Epithelial cell of esophagus (primary cell): ENCODE measurements around the gene PILRB.
A peak's percentile ranks its signal among the peaks of the same experiment; 100 is the strongest.

Experiments
- DNase-seq: peaks from one replicate; pipeline ENCODE4 v3.0.0; 2010; ENCODE audit warnings: low read depth
- H3K4me3 ChIP-seq: 2 replicates; pipeline ENCODE4 v1.5.1; 2011; ENCODE audit warnings: mild to moderate bottlenecking, low read length, control low read depth
- TF ChIP-seq, protein P1 (sequence below): IDR thresholded peaks from 2 replicates; pipeline ENCODE4 v1.5.1; 2011; ENCODE audit warnings: low read depth, mild to moderate bottlenecking, low read length, control low read depth, inconsistent platforms; ENCODE audit not compliant: insufficient read depth; ENCODE audit errors: missing control alignments

Gene PILRB

DNA sequence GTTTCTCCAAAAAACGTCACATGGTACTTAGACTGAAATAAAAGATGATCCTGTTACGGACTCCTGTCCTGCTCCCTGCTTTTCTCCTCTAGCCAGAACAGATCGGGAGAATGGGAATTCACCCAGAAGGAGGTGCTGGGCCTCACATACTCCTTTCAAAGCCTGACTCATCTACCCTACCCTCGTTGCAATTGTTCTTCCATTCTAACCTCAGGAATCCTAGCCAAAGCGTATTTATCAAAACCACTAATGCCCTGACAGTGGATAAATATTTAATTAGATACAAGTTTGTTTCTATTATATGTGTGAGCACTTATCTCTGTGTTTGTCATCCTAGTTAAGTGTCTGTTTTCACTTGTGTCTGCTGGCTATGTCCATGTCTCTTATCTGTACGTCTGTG lies 48.9 kb downstream of the PILRB start:
- TF ChIP-seq, protein P1, sequence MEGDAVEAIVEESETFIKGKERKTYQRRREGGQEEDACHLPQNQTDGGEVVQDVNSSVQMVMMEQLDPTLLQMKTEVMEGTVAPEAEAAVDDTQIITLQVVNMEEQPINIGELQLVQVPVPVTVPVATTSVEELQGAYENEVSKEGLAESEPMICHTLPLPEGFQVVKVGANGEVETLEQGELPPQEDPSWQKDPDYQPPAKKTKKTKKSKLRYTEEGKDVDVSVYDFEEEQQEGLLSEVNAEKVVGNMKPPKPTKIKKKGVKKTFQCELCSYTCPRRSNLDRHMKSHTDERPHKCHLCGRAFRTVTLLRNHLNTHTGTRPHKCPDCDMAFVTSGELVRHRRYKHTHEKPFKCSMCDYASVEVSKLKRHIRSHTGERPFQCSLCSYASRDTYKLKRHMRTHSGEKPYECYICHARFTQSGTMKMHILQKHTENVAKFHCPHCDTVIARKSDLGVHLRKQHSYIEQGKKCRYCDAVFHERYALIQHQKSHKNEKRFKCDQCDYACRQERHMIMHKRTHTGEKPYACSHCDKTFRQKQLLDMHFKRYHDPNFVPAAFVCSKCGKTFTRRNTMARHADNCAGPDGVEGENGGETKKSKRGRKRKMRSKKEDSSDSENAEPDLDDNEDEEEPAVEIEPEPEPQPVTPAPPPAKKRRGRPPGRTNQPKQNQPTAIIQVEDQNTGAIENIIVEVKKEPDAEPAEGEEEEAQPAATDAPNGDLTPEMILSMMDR, result peak; percentile 16
- no peak overlapping the region for H3K4me3 ChIP-seq
- DNase-seq, result peak; percentile 52

DNA sequence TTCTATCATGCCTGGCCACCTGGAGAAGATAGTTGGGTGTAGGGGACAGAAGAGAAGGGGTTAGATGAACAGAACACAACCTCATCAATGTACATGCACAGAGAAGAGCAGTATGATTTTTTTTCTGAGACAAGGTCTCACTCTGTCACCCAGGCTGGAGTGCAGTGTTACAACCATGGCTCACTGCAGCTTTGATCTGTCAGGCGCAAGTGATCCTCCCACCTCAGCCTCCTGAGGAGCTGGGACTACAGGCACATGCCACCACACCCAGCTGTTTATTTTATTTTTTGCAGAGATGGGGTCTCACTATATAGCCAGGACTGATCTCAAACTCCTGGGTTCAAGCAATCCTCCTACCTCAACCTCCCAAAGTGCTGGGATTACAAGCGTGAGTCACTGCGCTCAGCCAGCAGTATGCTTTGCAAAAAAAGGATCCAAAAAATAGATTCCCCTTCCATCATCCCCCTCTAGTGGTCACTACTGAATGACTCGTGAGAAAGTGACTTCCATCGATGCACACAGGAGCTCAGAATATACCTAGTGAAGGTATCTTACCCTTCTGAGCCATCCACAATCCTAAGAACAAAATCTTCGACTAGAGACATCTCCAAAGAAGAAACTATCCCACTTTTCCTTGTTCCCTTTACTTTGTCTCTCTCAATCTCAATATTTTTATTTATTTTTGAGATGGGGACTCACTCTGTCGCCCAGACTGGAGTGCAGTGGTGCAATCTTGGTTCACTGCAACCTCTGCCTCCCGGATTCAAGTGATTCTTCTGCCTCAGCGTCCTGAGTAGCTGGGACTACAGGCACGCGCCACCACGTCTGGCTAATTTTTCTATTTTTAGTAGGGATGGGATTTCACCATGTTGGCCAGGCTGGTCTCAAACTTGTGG lies 49.6 kb downstream of the PILRB start:
- TF ChIP-seq, protein P1, result peak; percentile 71
- H3K4me3 ChIP-seq, result no peak overlapping the region
- DNase-seq, result peak; percentile 78

- no peak overlapping the region for H3K4me3 ChIP-seq
- TF ChIP-seq, protein P1, result no peak
- no peak for DNase-seq
These were observed 53.2 kb downstream of the PILRB start for GRCh38 chr7:100411101-100411500.

DNA sequence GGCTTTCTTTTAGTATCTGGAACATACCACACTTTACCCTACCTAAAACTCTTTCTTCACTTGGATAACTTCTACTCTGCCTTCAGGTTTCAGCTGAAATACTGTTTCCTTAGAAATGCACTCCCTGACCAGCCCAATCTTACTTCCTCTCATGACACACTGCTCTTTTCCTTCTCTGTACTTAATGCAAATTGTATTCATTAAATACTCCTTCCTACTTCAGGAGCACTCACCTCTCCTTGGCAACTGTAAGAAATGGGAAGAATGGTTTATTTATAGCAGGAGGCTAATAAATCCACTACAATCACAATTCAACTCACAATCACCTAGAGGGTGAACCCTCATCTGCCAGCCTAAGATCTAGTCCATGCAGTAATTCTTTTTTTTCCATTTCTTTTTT lies 55.4 kb downstream of the PILRB start:
- H3K4me3 ChIP-seq, result no peak overlapping the region
- TF ChIP-seq, protein P1, result no peak
- no peak for DNase-seq

- no peak for DNase-seq
- TF ChIP-seq, protein P1, result no peak
- H3K4me3 ChIP-seq, result no peak overlapping the region
These were observed 56.0 kb downstream of the PILRB start for GRCh38 chr7:100413889-100414288.

DNA sequence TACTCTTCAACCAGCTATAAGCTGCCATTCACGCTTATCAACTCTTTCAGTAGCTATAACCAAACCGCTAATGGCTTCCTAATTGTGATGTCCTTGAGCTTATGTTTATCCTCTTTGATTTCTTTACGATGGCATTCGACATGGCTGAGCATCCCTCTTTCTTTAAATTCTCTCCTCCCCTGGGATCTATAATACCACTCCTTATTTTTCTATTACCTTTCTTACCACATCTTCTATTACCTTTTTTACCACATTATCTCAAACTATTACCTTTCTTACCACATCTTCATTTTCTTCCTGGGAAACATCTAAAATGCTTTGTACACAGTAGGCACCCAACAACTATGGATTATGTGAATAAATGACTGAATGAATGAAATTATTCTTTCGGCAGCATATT lies 57.5 kb downstream of the PILRB start:
- TF ChIP-seq, protein P1, result no peak
- H3K4me3 ChIP-seq, result no peak overlapping the region
- no peak for DNase-seq
